Measurements from ENCODE around the gene EXOSC7.
"Not testable (repeated sequence)": the region's sequence is repeated elsewhere in the genome, so short reads cannot be mapped to it uniquely, and the experiment has no call there.

EXOSC7 gene
- 3.9 to 24.6 (median 19.0) reads per million in 18 experiments for total RNA-seq

DNA sequence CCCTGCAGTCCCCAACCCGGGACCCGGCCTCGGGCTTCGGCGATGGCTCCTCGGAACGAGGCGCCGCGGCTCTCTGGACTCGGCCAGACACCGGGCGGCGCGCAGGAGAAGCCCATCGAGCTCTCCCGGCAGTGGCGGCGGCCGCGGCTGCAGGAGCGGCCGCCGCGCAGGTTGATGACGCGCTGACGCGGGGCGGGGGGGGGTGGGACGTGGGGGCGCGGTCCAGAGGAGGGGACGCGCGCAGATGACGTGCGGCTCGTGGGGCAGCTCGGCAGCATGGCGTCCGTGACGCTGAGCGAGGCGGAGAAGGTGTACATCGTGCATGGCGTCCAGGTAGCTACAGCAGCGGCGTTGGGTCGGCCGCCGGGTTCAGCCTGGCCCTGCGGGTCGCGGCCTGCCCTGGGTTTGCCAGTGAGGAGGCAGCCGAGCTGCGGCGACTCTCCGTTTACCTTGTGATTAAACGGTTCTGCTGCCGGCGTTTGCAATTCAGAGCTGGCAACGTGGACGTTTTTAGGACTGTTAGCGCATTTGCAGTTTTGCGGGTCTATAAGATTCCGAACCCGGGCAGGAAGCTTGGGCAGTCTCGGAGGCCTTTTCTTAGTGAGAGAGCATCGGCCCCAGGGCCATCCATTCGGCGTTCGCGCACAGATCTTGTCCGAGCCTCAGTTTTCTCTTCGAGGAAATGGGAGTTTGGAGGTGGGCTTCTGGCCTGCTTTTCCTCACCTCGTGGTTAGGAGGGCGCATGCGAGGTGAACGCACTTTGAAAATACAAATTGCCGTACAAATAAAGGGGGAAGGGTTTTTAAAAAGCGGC, at the start of gene EXOSC7, which contains the start of gene ZDHHC3:
EXOSC7 (plus strand) TSS at position 243 of the 814 bp plus-strand sequence; CDS start at position 277, 34 bp downstream.
ZDHHC3 (minus strand) TSS at position 173 of the 814 bp plus-strand sequence. CDS start 16,738 bp downstream, outside the sequence.
- peak; percentile 75 to 89 for DNase-seq

DNA sequence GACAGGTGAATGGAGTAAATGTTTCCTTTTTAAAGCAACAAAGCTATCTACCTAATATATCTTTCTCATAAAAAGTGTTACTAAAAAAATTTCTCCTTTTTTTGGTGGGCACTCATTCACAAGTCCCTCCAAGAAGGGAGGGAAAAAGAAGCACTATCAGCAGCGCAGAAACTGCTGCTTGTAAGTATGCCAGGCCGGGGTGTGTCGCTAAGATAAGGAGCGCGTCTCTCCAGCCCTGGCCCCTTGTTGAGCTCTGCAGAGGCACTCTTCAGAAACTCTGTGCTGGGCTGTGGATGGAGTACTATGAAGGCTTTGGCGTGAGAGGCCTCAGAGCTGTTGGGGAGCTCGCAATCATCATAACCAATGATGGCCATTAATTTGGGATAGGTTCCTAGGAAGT, 49.1 kb upstream of the EXOSC7 start:
- DNase-seq = no peak

DNA sequence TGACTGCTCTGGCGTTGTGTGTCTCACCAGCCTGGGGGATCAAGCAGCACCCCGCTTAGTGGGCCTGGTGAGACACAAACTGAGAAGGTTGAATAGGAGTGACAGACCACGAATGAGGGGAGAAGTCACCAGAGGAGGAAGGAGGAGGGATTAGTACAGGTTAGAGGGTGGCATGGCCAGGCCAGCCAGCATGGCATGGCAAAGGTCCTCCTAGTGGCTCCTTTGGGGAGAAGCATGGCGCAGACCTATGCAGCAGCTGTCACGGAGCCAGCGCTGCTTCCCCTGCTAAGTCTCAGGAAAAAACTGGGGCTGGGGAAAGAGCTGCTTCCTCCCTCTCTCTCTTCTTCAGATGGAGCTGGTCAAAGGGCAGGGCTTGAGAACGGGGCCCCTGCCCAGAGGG, 48.7 kb upstream of the EXOSC7 start:
- no peak for DNase-seq

- no peak for DNase-seq
These were observed 46.3 kb upstream of the EXOSC7 start for GRCh38 chr3:44929782-44930181.

- DNase-seq = no peak
These were observed 45.1 kb upstream of the EXOSC7 start for GRCh38 chr3:44930911-44931310.

- no peak for DNase-seq
These were observed 44.3 kb upstream of the EXOSC7 start for GRCh38 chr3:44931791-44932190.

- DNase-seq = no peak
These were observed 43.8 kb upstream of the EXOSC7 start for GRCh38 chr3:44932271-44932670.

- no peak for DNase-seq
These were observed 42.8 kb upstream of the EXOSC7 start for GRCh38 chr3:44932986-44933944.

- DNase-seq = no peak
These were observed 36.4 kb upstream of the EXOSC7 start for GRCh38 chr3:44939581-44940036.

GRCh38 chr3:44942202-44942921, 33.7 kb upstream of the EXOSC7 start:
- DNase-seq = no peak

DNA sequence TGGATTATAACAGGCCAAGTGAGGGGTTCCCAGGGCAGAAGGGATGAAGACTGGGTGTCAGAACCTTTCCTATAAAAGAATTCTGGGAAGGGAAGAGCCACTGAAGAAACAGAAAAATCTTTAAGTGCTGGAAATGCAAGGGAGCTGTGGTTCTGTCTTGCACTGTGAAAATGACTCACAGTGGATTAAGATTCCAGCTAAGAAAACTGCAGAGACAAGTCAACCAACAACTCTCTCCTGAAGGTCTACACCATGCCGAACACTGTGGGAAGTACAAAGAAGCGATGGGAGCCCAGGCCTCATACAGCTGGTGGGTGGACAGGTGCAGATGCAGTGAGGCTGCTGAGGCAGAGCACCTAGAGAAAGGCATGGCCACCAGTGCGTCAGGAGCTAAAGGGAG, 27.8 kb upstream of the EXOSC7 start:
- no peak for DNase-seq

- DNase-seq = not testable (repeated sequence)
These were observed 26.3 kb upstream of the EXOSC7 start for GRCh38 chr3:44949770-44950169.

DNA sequence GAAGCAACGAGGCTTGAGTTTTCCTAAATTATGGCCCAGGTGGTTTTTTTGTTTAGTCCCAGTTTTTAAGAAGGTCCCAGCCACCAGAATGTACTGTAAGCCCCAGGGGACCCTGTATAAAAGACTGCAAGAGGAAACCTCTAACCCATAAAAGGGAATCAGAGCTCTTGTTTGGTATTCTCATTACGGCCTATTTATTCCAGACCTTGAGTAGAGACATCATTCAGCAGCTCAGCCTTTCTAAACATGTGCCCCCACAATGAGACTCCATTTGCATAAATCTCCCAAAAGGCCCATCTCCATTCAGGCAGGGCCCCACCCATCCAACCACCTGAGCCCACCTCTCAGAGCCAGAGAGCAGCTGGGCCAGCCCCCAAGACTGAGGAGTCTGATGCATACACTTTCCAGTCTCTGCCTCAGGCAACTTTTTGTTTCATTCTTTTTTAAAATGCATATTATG, 25.7 kb upstream of the EXOSC7 start:
- no peak for DNase-seq

DNA sequence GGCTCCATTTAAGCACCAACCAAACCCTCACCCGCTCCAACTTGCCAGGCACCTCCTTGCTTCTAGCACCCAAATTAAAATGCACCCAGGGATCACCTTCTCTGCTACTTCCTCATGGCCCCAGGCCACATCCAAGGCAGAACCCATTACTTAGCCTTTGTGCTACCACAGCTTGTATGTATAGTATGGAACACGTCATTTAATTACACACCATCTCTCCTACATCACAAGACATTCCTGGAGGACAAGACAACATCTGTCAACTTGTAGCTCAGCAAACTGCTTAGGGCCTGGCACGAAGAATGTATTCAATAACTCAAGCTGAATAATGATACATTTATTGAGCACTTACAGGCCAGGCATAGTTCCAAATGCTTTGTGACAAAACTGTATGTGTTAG, 23.4 kb upstream of the EXOSC7 start:
- DNase-seq = no peak

GRCh38 chr3:44954304-44954703, 21.7 kb upstream of the EXOSC7 start:
- DNase-seq = peak; percentile 90 to 94

- peak; percentile 88 to 90 for DNase-seq
These were observed 21.1 kb upstream of the EXOSC7 start for GRCh38 chr3:44954962-44955361.

DNA sequence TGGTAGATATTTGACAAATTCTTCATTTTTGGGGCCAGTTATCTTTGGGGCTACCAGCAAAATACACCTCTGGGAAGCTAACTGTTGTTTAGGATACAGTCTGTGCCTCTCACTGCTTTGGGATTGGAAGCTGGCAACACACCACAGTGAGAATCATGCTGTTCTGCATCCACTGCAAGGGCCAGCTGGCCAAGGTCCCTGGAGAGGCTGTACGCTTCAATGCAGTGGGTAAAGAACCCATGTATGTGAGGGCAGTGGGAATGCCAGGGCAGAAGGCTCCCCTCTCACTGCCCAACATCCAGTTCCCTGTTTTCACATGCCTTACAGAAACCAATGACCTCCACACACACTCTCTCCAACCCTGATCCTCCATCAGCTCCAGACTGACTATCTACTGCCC, 20.1 kb upstream of the EXOSC7 start:
- DNase-seq = no peak

GRCh38 chr3:44957986-44958385, 18.1 kb upstream of the EXOSC7 start:
- no peak for DNase-seq

- no peak for DNase-seq
These were observed 17.7 kb upstream of the EXOSC7 start for GRCh38 chr3:44958386-44958785.

DNA sequence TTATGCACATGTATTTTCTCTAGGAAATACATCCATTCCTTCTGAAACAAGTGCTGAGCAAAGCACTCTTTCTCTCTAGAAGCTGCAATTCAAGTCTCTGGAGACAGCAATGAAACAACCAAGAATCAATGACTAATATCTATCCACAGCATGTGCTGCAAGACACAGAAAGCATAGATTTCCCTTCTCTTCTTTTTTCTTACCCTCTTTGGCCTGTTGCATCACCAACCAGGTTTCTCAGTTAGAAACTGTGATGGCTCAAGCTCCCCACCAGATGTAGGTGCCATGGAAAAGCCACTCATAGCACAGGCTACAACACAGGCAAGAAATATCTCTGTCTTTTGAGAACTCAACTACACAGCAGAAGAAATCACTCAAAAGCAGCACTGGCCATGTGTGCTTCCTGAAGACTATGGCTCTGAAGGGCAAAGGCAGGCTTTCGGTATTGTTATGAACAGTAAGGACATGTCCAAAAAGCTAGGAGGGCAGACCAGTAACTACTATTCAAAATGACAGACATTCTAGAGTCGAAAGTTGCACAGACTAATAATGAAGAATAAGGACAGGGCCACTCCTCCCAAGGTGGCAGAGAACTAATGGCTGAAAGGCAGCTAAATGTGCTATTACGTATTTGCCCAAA, 15.5 kb upstream of the EXOSC7 start:
- DNase-seq = no peak

DNA sequence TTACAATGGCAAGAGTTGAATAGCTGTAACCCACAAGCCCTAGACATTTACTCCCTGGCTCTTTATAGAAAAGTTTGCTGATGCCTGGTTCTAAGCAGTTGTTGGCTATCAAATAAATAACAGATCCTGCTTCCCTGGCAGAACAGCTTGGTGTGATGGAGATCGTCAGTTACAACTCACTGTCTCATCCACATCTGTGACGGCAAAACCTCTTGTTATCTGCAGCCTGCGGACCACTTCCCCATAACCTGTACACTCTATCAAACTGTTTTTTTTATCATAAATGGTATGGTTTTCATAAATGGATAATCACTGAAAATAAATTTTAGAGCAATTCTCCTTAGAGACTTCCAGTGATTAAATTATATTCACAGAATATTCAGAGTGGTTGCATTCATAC, 14.2 kb upstream of the EXOSC7 start:
- DNase-seq = no peak

All from inflammatory macrophage (primary cell).